Epithelial cell of esophagus (primary cell): ENCODE data around the gene DEFB119.
"Not testable (repeated sequence)": the region's sequence is repeated elsewhere in the genome, so short reads cannot be mapped to it uniquely, and the experiment has no call there.

Experiments
- DNase-seq: peaks from one replicate; pipeline ENCODE4 v3.0.0; 2010; ENCODE audit warnings: low read depth
- H3K4me3 ChIP-seq: 2 replicates; pipeline ENCODE4 v1.5.1; 2011; ENCODE audit warnings: mild to moderate bottlenecking, low read length, control low read depth
- CTCF ChIP-seq: IDR thresholded peaks from 2 replicates; pipeline ENCODE4 v1.5.1; 2011; ENCODE audit warnings: low read depth, mild to moderate bottlenecking, low read length, control low read depth, inconsistent platforms; ENCODE audit not compliant: insufficient read depth; ENCODE audit errors: missing control alignments

DEFB119 gene

GRCh38 chr20:31390490-31390889 is at the start of gene DEFB119:
TSS of gene DEFB119 (minus strand) at chr20:31390590. CDS start at chr20:31390483, 107 bp downstream.
- no peak within 1 kb of the TSS for H3K4me3 ChIP-seq
- TF ChIP-seq CTCF, result no peak
- DNase-seq, result no peak

GRCh38 chr20:31430568-31431115 is 40.3 kb upstream of the DEFB119 start:
- no peak for TF ChIP-seq CTCF
- no peak overlapping the region for H3K4me3 ChIP-seq
- DNase-seq, result no peak

- H3K4me3 ChIP-seq, DNase-seq: not testable (repeated sequence)
Measured at GRCh38 chr20:31427576-31427975, 37.2 kb upstream of the DEFB119 start.

GRCh38 chr20:31426891-31427551 is 36.6 kb upstream of the DEFB119 start:
- not testable (repeated sequence) for H3K4me3 ChIP-seq, DNase-seq

- TF ChIP-seq CTCF, result no peak
- no peak for DNase-seq
- H3K4me3 ChIP-seq, result no peak overlapping the region
Measured at GRCh38 chr20:31425797-31426196, 35.4 kb upstream of the DEFB119 start.

GRCh38 chr20:31418307-31418706 is 27.9 kb upstream of the DEFB119 start:
- no peak for DNase-seq
- H3K4me3 ChIP-seq, result no peak overlapping the region
- TF ChIP-seq CTCF, result no peak

- no peak for TF ChIP-seq CTCF
- no peak for DNase-seq
- H3K4me3 ChIP-seq, result no peak overlapping the region
Measured at GRCh38 chr20:31415653-31416052, 25.3 kb upstream of the DEFB119 start.

- no peak overlapping the region for H3K4me3 ChIP-seq
- no peak for DNase-seq
- TF ChIP-seq CTCF, result no peak
Measured at GRCh38 chr20:31414381-31414780, 24.0 kb upstream of the DEFB119 start.
